Measurements from ENCODE around the gene PARPBP. TPM values are rescaled to one million over a fixed set of nuclear protein-coding genes. Genes with fewer than 3 reads are reported as not detected.

The PARPBP gene
- total and polyA plus RNA-seq, 4 donors: 0.32 to 24.9 (median 0.60) TPM

GRCh38 chr12:102095677-102096263, 24.2 kb upstream of the PARPBP start:
- no peak for DNase-seq (ENCODE audit: low spot score)
- Histone ChIP-seq H3K9me3 (ENCODE audit: control insufficient read depth in 4 of 4, low read length in 3 of 4) (no peaks in the 10 kb centered on the region), H3K36me3 (ENCODE audit: control insufficient read depth in 4 of 4, insufficient read depth in 3 of 4, low read depth in 1 of 4, low read length in 3 of 4) (peaks cover 2 to 27% (median 8%) of the 10 kb centered on the region in 4 donors), H3K4me1 (ENCODE audit: control insufficient read depth in 4 of 4, insufficient read depth in 4 of 4, low read length in 3 of 4) (no peaks in the 10 kb centered on the region), H3K27ac (ENCODE audit: low read depth in 1 of 2, low read length in 2 of 2) (no peak overlapping the region), H3K27me3 (ENCODE audit: control insufficient read depth in 4 of 4, insufficient read depth in 4 of 4, low read length in 3 of 4) (no peaks in the 10 kb centered on the region), H3K9ac (ENCODE audit: low read depth in 1 of 2, low read length in 2 of 2) (no peak overlapping the region), H3K4me3 (ENCODE audit: low read depth in 1 of 3, low read length in 3 of 3) (no peak overlapping the region)
- TF ChIP-seq EGR1 (IDR thresholded peaks at IDR 0.05; ENCODE audit: low read depth in 2 of 2): no peak
- TF ChIP-seq RXRA (IDR thresholded peaks at IDR 0.05): no peak
- TF ChIP-seq RAD21 (IDR thresholded peaks at IDR 0.05): peak; percentile 58 to 65
- no peak for TF ChIP-seq ATF3 (IDR thresholded peaks at IDR 0.05)
- no peak for TF ChIP-seq ZBTB33 (IDR thresholded peaks at IDR 0.05)
- TF ChIP-seq GABPA (IDR thresholded peaks at IDR 0.05 in 1 of 2, conservative IDR thresholded peaks at IDR 0.05 in 1 of 2): no peak
- no peak for TF ChIP-seq HNF4A (conservative IDR thresholded peaks at IDR 0.05)
- TF ChIP-seq REST (IDR thresholded peaks at IDR 0.05): no peak
- TF ChIP-seq CTCF (IDR thresholded peaks at IDR 0.05; ENCODE audit: low read depth, low read length, missing input control): peak; percentile 32
- TF ChIP-seq MAX (IDR thresholded peaks at IDR 0.05): no peak
- no peak for TF ChIP-seq FOXA2 (IDR thresholded peaks at IDR 0.05)
- no peak for TF ChIP-seq SP1 (IDR thresholded peaks at IDR 0.05)
- 90% methylated on average over 2 of the region's 2 CpGs for WGBS

GRCh38 chr12:102096855-102097254, 23.1 kb upstream of the PARPBP start:
- Histone ChIP-seq H3K9me3 (ENCODE audit: control insufficient read depth in 4 of 4, low read length in 3 of 4) (no peaks in the 10 kb centered on the region), H3K4me3 (ENCODE audit: low read depth in 1 of 3, low read length in 3 of 3) (no peak overlapping the region), H3K27ac (ENCODE audit: low read depth in 1 of 2, low read length in 2 of 2) (no peak overlapping the region), H3K27me3 (ENCODE audit: control insufficient read depth in 4 of 4, insufficient read depth in 4 of 4, low read length in 3 of 4) (no peaks in the 10 kb centered on the region), H3K9ac (ENCODE audit: low read depth in 1 of 2, low read length in 2 of 2) (no peak overlapping the region), H3K36me3 (ENCODE audit: control insufficient read depth in 4 of 4, insufficient read depth in 3 of 4, low read depth in 1 of 4, low read length in 3 of 4) (peaks cover 2 to 27% (median 8%) of the 10 kb centered on the region in 4 donors), H3K4me1 (ENCODE audit: control insufficient read depth in 4 of 4, insufficient read depth in 4 of 4, low read length in 3 of 4) (no peaks in the 10 kb centered on the region)
- 93% methylated on average over 3 of the region's 3 CpGs for WGBS
- DNase-seq (ENCODE audit: low spot score): no peak
- TF ChIP-seq TAF1 (conservative IDR thresholded peaks at IDR 0.05) (no peak), RXRA (IDR thresholded peaks at IDR 0.05) (no peak), REST (IDR thresholded peaks at IDR 0.05) (no peak), GABPA (IDR thresholded peaks at IDR 0.05 in 1 of 2, conservative IDR thresholded peaks at IDR 0.05 in 1 of 2) (no peak), CTCF (IDR thresholded peaks at IDR 0.05; ENCODE audit: low read depth, low read length, missing input control) (no peak), FOXA1 (IDR thresholded peaks at IDR 0.05) (no peak), FOXA2 (IDR thresholded peaks at IDR 0.05) (no peak), HNF4G (IDR thresholded peaks at IDR 0.05) (no peak), MAX (IDR thresholded peaks at IDR 0.05) (no peak)

Measured in liver (tissue), 9 donors.